ENCODE data around the gene CDK6.

DNA sequence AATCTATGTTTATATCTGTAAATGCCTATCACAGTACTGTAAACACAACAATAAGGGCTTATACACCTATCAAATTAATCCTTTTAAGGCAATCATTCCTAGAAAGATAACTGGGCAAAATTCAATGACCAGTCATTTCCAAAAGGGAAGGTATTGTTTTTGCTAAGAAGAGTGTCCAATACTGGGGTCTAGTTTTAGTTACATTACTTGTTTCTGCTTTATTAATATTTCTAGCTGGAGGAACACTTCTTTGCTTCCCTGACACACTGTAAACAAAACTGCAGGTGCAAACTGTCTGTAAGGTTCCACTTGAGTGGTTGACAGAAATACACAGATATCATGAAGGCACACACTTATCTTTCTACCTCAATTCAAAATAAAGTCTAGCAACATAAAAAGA is 162.0 kb downstream of the CDK6 start:
- TF ChIP-seq POLR2A (IDR thresholded peaks at IDR 0.05): no peak
- TF ChIP-seq, protein P1, sequence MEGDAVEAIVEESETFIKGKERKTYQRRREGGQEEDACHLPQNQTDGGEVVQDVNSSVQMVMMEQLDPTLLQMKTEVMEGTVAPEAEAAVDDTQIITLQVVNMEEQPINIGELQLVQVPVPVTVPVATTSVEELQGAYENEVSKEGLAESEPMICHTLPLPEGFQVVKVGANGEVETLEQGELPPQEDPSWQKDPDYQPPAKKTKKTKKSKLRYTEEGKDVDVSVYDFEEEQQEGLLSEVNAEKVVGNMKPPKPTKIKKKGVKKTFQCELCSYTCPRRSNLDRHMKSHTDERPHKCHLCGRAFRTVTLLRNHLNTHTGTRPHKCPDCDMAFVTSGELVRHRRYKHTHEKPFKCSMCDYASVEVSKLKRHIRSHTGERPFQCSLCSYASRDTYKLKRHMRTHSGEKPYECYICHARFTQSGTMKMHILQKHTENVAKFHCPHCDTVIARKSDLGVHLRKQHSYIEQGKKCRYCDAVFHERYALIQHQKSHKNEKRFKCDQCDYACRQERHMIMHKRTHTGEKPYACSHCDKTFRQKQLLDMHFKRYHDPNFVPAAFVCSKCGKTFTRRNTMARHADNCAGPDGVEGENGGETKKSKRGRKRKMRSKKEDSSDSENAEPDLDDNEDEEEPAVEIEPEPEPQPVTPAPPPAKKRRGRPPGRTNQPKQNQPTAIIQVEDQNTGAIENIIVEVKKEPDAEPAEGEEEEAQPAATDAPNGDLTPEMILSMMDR (IDR thresholded peaks at IDR 0.05): no peak

All from right lobe of liver (tissue), 4 donors.